H9 (cell line): ENCODE results near the gene ITPR1. TPM values are rescaled to one million over a fixed set of nuclear protein-coding genes. Genes with fewer than 3 reads are reported as not detected.

Source experiments
- DNase-seq: peaks from one replicate; pipeline ENCODE4 v3.0.0-alpha.2; 2017
- H2AFZ ChIP-seq: one replicate; pipeline ENCODE4 v1.6.1; 2013; ENCODE audit warnings: mild to moderate bottlenecking, low read length, control low read depth, moderate library complexity
- H2AK5ac ChIP-seq: 2 replicates; pipeline ENCODE4 v1.6.1; 2013; ENCODE audit warnings: low read length, control low read depth, mixed read lengths; ENCODE audit not compliant: insufficient read length
- H2BK120ac ChIP-seq: one replicate; pipeline ENCODE4 v1.6.1; 2013; ENCODE audit warnings: low read depth, mild to moderate bottlenecking, low read length, control low read depth, inconsistent platforms; ENCODE audit not compliant: poor library complexity, severe bottlenecking
- H2BK12ac ChIP-seq: 2 replicates; pipeline ENCODE4 v1.6.1; 2013; ENCODE audit warnings: low read length, control low read depth, mixed read lengths, low read depth; ENCODE audit not compliant: insufficient read length
- H2BK15ac ChIP-seq: 2 replicates; pipeline ENCODE4 v1.6.1; 2013; ENCODE audit warnings: low read depth, low read length, control low read depth
- H2BK20ac ChIP-seq: one replicate; pipeline ENCODE4 v1.6.1; 2013; ENCODE audit warnings: low read depth, mild to moderate bottlenecking, low read length, control low read depth, inconsistent platforms; ENCODE audit not compliant: poor library complexity, severe bottlenecking
- H2BK5ac ChIP-seq: 2 replicates; pipeline ENCODE4 v1.6.1; 2013; ENCODE audit warnings: low read length, control low read depth, mixed read lengths; ENCODE audit not compliant: insufficient read length
- H3K14ac ChIP-seq: 2 replicates; pipeline ENCODE4 v1.6.1; 2013; ENCODE audit warnings: low read length, control low read depth; ENCODE audit not compliant: insufficient read depth
- H3K18ac ChIP-seq: 2 replicates; pipeline ENCODE4 v1.6.1; 2013; ENCODE audit warnings: low read depth, mild to moderate bottlenecking, mixed read lengths, low read length, control low read depth; ENCODE audit not compliant: insufficient read length
- H3K23ac ChIP-seq: 2 replicates; pipeline ENCODE4 v1.6.1; 2013; ENCODE audit warnings: low read length, control low read depth, mixed read lengths, low read depth; ENCODE audit not compliant: insufficient read length
- H3K23me2 ChIP-seq: 2 replicates; pipeline ENCODE4 v1.6.1; 2013; ENCODE audit warnings: low read depth, mild to moderate bottlenecking, mixed read lengths, low read length, control low read depth; ENCODE audit not compliant: insufficient read length, poor library complexity, severe bottlenecking
- H3K27ac ChIP-seq: 2 replicates; pipeline ENCODE4 v1.5.1; 2013; ENCODE audit warnings: low read length, control low read depth, mixed read lengths, low read depth; ENCODE audit not compliant: insufficient read length
- H3K27me3 ChIP-seq: 2 replicates; pipeline ENCODE4 v1.6.1; 2013; ENCODE audit warnings: low read length, control low read depth, inconsistent platforms; ENCODE audit not compliant: insufficient read depth
- H3K4ac ChIP-seq: 2 replicates; pipeline ENCODE4 v1.6.1; 2013; ENCODE audit warnings: low read depth, mild to moderate bottlenecking, control low read depth, inconsistent platforms, low read length, moderate library complexity
- H3K4me1 ChIP-seq: 2 replicates; pipeline ENCODE4 v1.6.1; 2013; ENCODE audit warnings: low read length, control low read depth, inconsistent platforms; ENCODE audit not compliant: insufficient read depth
- H3K4me2 ChIP-seq: 2 replicates; pipeline ENCODE4 v1.6.1; 2013; ENCODE audit warnings: low read length, control low read depth, mixed read lengths; ENCODE audit not compliant: insufficient read length, insufficient read depth
- H3K56ac ChIP-seq: 2 replicates; pipeline ENCODE4 v1.6.1; 2013; ENCODE audit warnings: low read depth, mild to moderate bottlenecking, mixed read lengths, low read length, control low read depth; ENCODE audit not compliant: insufficient read length
- H3K79me1 ChIP-seq: 2 replicates; pipeline ENCODE4 v1.6.1; 2013; ENCODE audit warnings: low read depth, mild to moderate bottlenecking, moderate library complexity, low read length, control low read depth, inconsistent platforms; ENCODE audit not compliant: insufficient read depth, poor library complexity, severe bottlenecking
- H3K79me2 ChIP-seq: 2 replicates; pipeline ENCODE4 v1.6.1; 2013; ENCODE audit warnings: low read length, control low read depth, inconsistent platforms; ENCODE audit not compliant: insufficient read depth
- H3K9ac ChIP-seq: 2 replicates; pipeline ENCODE4 v1.6.1; 2013; ENCODE audit warnings: low read length, control low read depth, mixed read lengths; ENCODE audit not compliant: insufficient read length; ENCODE audit errors: extremely low read depth
- H3K9me3 ChIP-seq: one replicate; pipeline ENCODE4 v1.6.1; 2013; ENCODE audit warnings: low read depth, low read length, inconsistent platforms; ENCODE audit not compliant: control insufficient read depth
- H3T11ph ChIP-seq: one replicate; pipeline ENCODE4 v1.6.1; 2013; ENCODE audit warnings: mild to moderate bottlenecking, low read length, control low read depth, inconsistent platforms
- H4K20me1 ChIP-seq: one replicate; pipeline ENCODE4 v1.6.1; 2013; ENCODE audit not compliant: control insufficient read depth, insufficient read length, insufficient read depth
- H4K5ac ChIP-seq: 2 replicates; pipeline ENCODE4 v1.6.1; 2013; ENCODE audit warnings: low read depth, mild to moderate bottlenecking, mixed read lengths, low read length, control low read depth; ENCODE audit not compliant: insufficient read length
- H4K8ac ChIP-seq: replicated peaks from 2 replicates; pipeline ENCODE4 v1.6.1; 2013; ENCODE audit warnings: low read length, control low read depth, mixed read lengths, low read depth; ENCODE audit not compliant: insufficient read length
- H4K91ac ChIP-seq: 2 replicates; pipeline ENCODE4 v1.6.1; 2013; ENCODE audit warnings: low read depth, mild to moderate bottlenecking, moderate library complexity, mixed read lengths, low read length, control low read depth; ENCODE audit not compliant: insufficient read length
- H3K27ac Mint-ChIP-seq, 3 experiments: 2 replicates in 2 of 3; 3 replicates in 1 of 3; pipeline ENCODE4 v1.8.0; 2020 to 2021; ENCODE audit warnings: mixed read lengths in 3 of 3, mild to moderate bottlenecking in 1 of 3, moderate library complexity in 1 of 3
- H3K27me3 Mint-ChIP-seq: 2 replicates; pipeline ENCODE4 v1.8.0; 2021; ENCODE audit warnings: low read depth, mild to moderate bottlenecking, moderate library complexity, mixed read lengths
- H3K36me3 Mint-ChIP-seq, 3 experiments: 2 replicates in 2 of 3; 3 replicates in 1 of 3; pipeline ENCODE4 v1.8.0; 2020 to 2021; ENCODE audit warnings: low read depth in 3 of 3, mixed read lengths in 3 of 3; ENCODE audit not compliant: insufficient read depth in 1 of 3
- H3K4me1 Mint-ChIP-seq, 2 experiments: 2 replicates each; pipeline ENCODE4 v1.8.0; 2020; ENCODE audit warnings: mixed read lengths in 2 of 2
- H3K4me3 Mint-ChIP-seq, 2 experiments: 2 replicates in 1 of 2; 3 replicates in 1 of 2; pipeline ENCODE4 v1.8.0; 2020 to 2021; ENCODE audit warnings: mild to moderate bottlenecking in 2 of 2, mixed read lengths in 2 of 2, moderate library complexity in 1 of 2
- H3K9me3 Mint-ChIP-seq, 2 experiments: 2 replicates in 1 of 2; 3 replicates in 1 of 2; pipeline ENCODE4 v1.8.0; 2020; ENCODE audit warnings: mild to moderate bottlenecking in 2 of 2, mixed read lengths in 2 of 2, moderate library complexity in 1 of 2
- WGBS: extraction: QIAGEN DNeasy Blood & Tissue Kit; methylation state at CpG from one replicate; pipeline ENCODE4 v1.1.7; 2013; ENCODE audit warnings: missing lambda C conversion rate, low lambda C conversion rate, mixed read lengths; ENCODE audit not compliant: insufficient read length; ENCODE audit errors: extremely low coverage; 5-methylcytosine and 5-hydroxymethylcytosine counted together
- total RNA-seq: library from RNA; stranded (reverse); gene quantifications from 2 replicates; pipeline ENCODE4 v1.2.1, GENCODE V29; 2021
- TF ChIP-seq, protein P1 (sequence below): fragments of 200-600 bp; sonication (generic); conservative IDR thresholded peaks from 3 replicates; pipeline ENCODE4 v1.8.0; 2021; ENCODE audit warnings: antibody characterized with exemption, mild to moderate bottlenecking

Gene ITPR1
- total RNA-seq, 1 experiment from 2014 or later = 4.2 TPM

DNA sequence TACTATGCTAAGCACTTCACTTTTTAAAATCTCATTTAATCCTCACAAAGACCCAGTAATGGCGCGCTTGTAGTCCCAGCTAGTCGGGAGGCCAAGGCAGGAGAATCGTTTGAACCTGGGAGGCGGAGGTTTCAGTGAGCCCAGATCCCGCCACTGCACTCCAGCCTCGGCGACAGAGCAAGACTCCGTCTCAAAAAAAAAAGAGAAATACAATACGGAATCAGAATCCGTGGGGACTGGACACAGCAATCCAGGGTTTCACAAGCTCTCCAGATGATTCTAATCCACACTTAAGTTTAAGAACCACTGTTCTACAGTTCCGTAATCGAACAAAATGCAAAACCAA lies 25.7 kb upstream of the ITPR1 start:
- H3K14ac ChIP-seq = no peak overlapping the region
- no peak overlapping the region for H3K18ac ChIP-seq
- no peaks in the 10 kb centered on the region for H3K4me1 ChIP-seq
- no peak overlapping the region for H2BK5ac ChIP-seq
- DNase-seq = no peak
- H4K91ac ChIP-seq = no peak overlapping the region
- no peak overlapping the region for H4K8ac ChIP-seq
- H4K5ac ChIP-seq = peak overlapping the region; percentile 74
- H2BK20ac ChIP-seq = no peak overlapping the region
- H2BK12ac ChIP-seq = no peak overlapping the region
- H4K20me1 ChIP-seq = no peaks in the 10 kb centered on the region
- no peak overlapping the region for H3K56ac ChIP-seq
- H3K27me3 Mint-ChIP-seq = peaks cover 8% of the 10 kb centered on the region
- H3K4ac ChIP-seq = no peak overlapping the region
- TF ChIP-seq, protein P1, sequence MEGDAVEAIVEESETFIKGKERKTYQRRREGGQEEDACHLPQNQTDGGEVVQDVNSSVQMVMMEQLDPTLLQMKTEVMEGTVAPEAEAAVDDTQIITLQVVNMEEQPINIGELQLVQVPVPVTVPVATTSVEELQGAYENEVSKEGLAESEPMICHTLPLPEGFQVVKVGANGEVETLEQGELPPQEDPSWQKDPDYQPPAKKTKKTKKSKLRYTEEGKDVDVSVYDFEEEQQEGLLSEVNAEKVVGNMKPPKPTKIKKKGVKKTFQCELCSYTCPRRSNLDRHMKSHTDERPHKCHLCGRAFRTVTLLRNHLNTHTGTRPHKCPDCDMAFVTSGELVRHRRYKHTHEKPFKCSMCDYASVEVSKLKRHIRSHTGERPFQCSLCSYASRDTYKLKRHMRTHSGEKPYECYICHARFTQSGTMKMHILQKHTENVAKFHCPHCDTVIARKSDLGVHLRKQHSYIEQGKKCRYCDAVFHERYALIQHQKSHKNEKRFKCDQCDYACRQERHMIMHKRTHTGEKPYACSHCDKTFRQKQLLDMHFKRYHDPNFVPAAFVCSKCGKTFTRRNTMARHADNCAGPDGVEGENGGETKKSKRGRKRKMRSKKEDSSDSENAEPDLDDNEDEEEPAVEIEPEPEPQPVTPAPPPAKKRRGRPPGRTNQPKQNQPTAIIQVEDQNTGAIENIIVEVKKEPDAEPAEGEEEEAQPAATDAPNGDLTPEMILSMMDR = no peak
- peaks cover 3% of the 10 kb centered on the region for H3K23me2 ChIP-seq
- H3K23ac ChIP-seq = no peak overlapping the region
- no peak overlapping the region for H3T11ph ChIP-seq
- H3K4me3 Mint-ChIP-seq = peak overlapping the region; percentile 91 to 95
- no peaks in the 10 kb centered on the region for H3K9me3 ChIP-seq
- H2BK15ac ChIP-seq = no peak overlapping the region
- peaks cover 3 to 7% of the 10 kb centered on the region in 2 experiments for H3K4me1 Mint-ChIP-seq
- H3K27ac ChIP-seq = no peak overlapping the region
- H2AFZ ChIP-seq = no peak overlapping the region
- H3K36me3 Mint-ChIP-seq = peaks cover 0 to 1% (median 0%) of the 10 kb centered on the region in 3 experiments; a peak in 1 of 7 replicates
- no peaks in the 10 kb centered on the region for H3K9me3 Mint-ChIP-seq
- no peak overlapping the region for H3K9ac ChIP-seq
- peak overlapping the region; percentile 82 to 93 (median 86); a peak in 5 of 7 replicates for H3K27ac Mint-ChIP-seq
- no peak overlapping the region for H2BK120ac ChIP-seq
- no peak overlapping the region for H2AK5ac ChIP-seq
- no peaks in the 10 kb centered on the region for H3K79me2 ChIP-seq
- no CpG with 5 or more reads among the region's 13 CpGs for WGBS
- H3K79me1 ChIP-seq = no peaks in the 10 kb centered on the region
- no peaks in the 10 kb centered on the region for H3K27me3 ChIP-seq
- H3K4me2 ChIP-seq = peak overlapping the region; percentile 46
